Stimulated activated CD4-positive, alpha-beta T cell treated with anti-CD3 and anti-CD28 coated beads, Interleukin-15, amount 100 ng/mL, for 1 hour (primary cell): ENCODE data around the gene KIF1B.
A peak's percentile ranks its signal among the peaks of the same experiment; 100 is the strongest.
"Not testable (repeated sequence)": the region's sequence is repeated elsewhere in the genome, so short reads cannot be mapped to it uniquely, and the experiment has no call there.

Source experiments
- DNase-seq, 2 donors: peaks; one replicate each; pipeline ENCODE4 v3.0.0-alpha.2; 2020; ENCODE audit warnings: low read depth in 1 of 2, low spot score in 1 of 2

The KIF1B gene

DNA sequence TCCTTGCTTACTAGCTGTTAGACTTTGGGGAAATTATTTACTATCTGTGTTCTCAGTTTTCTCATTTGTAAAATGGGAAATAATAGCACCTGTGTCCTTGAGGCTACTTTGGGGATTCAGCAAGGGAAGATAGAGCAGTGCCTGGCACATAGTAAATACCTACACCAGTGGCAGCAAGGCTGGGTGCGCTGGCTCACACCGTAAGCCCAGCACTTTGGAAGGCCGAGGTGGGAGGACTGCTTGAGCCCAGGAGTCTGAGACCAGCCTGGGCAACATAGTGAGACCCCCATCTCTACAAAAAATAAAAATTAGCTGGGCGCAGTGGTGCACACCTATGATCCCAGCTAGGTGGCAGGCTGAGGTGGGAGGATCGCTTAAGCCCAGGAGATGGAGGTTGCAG, 211.3 kb downstream of the KIF1B start:
- no peak for DNase-seq

DNA sequence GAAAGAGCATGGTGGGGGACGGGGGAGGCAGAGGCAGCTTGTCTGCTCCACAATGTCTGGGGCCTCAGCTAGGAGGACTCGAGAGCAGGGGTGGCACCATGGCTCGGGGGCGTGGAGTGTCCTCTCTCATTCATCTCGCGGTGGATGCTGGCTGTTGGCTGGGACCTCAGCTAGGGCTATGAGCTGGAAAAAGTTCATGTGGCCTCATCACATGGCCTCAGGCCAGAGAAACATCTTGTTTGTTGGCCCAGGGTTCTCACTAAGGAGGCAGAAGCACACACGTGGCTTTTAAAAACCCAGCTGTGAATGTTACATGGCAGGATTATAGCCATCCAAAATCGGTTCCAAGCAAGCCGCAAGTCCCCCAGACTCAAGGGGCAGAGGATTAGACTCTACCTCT, 213.7 kb downstream of the KIF1B start:
- no peak for DNase-seq

DNA sequence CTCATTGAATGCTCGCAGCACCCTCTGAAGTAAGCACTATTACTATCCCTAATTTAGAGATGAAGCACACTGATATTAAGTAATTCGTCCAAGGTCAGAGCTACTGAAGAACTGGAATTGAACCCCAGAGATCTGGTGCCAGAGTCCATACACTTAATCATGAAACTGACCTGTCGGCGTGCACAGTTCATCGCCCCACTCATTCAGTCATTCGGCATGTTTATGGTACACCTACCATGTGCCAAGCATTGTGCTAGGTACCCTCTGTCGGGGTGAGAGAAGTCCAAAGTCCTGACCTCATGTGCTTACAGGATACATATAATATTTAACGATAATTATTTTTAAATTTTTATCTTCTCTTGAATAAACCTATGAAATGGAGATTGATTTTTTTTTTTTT, 214.3 kb downstream of the KIF1B start:
- DNase-seq = no peak

DNA sequence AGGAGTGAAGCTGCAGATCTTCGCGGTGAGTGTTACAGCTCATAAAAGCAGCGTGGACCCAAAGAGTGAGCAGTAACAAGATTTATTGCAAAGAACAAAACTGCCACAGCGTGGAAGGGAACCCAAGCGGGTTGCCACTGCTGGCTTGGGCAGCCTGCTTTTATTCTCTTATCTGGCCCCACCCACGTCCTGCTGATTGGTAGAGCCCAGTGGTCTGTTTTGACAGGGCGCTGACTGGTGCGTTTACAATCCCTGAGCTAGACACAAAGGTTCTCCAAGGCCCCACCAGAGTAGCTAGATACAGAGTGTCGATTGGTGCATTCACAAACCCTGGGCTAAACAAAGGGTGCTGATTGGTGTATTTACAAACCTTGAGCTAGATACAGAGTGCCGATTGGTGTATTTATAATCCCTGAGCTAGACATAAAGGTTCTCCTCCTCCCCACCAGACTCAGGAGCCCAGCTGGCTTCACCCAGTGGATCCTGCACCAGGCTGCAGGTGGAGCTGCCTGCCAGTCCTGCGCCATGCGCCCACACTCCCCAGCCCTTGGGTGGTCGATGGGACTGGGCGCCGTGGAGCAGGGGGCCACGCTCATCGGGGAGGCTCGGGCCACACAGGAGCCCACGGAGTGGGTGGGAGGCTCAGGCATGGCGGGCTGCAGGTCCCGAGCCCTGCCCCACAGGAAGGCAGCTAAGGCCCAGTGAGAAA, 215.6 kb downstream of the KIF1B start:
- DNase-seq = not testable (repeated sequence)

DNA sequence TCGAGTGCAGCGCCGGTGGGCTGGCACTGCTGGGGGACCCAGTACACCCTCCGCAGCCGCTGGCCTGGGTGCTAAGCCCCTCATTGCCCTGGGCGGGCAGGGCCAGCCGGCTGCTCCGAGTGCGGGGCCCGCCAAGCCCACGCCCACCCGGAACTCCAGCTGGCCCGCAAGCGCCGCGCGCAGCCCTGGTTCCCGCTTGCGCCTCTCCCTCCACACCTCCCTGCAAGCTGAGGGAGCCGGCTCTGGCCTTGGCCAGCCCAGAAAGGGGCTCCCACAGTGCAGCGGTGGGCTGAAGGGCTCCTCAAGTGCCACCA, 216.1 kb downstream of the KIF1B start:
- DNase-seq = not testable (repeated sequence)

DNA sequence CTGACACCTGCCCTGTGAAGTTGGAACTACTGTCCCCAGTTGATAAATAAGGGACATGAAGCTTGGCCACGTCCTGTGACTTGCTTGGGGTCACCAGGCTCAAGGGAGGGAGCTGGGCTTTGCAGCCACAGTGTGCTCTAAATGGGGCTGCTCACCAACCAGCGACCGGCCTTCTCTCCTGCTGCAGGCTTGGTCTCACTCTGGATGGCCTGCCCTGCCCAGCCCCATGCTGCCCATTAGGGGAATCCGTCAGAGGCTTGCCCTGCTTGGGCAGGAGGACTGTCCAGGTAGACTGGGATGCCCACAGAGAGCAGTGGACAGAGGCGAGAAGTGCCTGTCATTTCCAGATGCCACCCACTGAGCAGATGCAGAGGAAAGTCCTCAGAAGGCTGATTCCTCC, 218.6 kb downstream of the KIF1B start:
- DNase-seq = no peak

DNA sequence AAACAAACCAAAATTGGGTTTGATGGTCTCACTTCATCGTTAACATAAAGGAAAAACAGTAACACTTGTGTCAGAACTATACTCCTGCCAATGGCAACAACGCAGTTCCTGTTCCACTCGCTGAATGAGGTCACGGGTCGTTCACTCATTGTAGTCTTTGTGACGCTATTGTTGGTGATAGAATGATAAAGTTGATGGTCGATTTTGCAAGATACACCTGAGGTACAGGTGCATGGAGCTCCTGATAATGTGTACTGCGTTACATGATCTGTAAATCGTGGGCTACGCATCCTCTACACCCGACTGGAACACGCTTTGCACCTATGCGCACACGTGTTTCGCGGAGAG, 219.5 kb downstream of the KIF1B start:
- no peak for DNase-seq

DNA sequence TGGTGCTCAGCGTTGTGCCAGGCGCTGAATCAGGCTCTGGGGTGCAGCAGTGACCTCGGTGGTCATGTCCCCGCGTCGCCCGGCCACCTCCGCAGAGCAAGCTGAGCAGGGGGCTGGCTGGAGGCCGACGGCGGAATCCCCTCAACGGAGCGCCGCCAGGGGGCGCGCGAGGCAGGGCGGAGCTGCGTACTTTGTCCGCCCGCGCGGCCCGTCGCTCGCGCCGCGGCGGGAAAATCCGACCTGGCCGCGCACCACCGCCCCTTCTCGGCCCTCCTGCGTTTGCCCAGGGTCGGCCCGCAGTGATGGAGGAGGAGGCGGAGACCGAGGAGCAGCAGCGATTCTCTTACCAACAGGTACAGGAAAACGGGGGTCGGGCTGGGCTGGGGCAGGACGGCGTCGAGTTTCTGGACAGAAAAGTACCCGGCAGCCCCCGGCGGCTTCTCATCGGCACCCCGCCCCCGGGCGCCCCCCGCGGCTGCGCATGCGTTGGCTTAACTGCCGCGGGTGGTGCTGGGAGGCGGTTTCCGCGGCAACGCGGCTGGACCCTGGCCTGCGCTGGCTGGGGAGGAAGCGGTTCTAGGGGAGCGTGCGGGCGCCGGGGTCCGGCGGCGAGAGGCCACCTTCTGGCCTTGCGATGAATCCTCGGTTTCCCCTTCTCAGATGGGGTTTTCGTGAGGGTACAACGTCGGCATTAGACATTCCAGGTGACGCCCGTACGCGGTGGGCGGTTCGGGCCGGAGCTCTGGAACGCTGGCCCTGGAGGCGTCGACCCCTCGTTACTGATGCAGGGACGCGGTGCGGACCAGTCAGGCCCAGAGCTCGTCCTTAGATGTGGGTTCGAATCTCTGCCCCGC, 220.1 kb downstream of the KIF1B start, which contains the start of gene CENPS:
TSS of gene CENPS (plus strand) at position 218 of the 854 bp plus-strand sequence. CDS start at position 303, 85 bp downstream.
- peak; percentile 79 to 95 for DNase-seq
